Neutrophil (primary cell): ENCODE data around the gene GPS1.

Experiments
- H3K27ac ChIP-seq: fragments of 200-600 bp; sonication (generic); 2 replicates; pipeline ENCODE4 v1.5.1; 2016; ENCODE audit warnings: mild to moderate bottlenecking, moderate library complexity
- H3K27me3 ChIP-seq: fragments of 200-600 bp; sonication (generic); 2 replicates; pipeline ENCODE4 v1.6.0; 2016; ENCODE audit warnings: mild to moderate bottlenecking
- H3K36me3 ChIP-seq: fragments of 200-600 bp; sonication (generic); 2 replicates; pipeline ENCODE4 v1.5.1; 2017
- H3K4me1 ChIP-seq, 2 experiments: fragments of 200-600 bp in 1 of 2; sonication (generic) in 1 of 2; 1 replicate in 1 of 2; 2 replicates in 1 of 2; pipeline versions ENCODE4 v1.5.1 to v1.6.1; 2013 to 2016; ENCODE audit warnings: low read depth in 1 of 2, low read length in 1 of 2, mild to moderate bottlenecking in 1 of 2, moderate library complexity in 1 of 2; ENCODE audit not compliant: control insufficient read depth in 1 of 2, insufficient read depth in 1 of 2
- H3K4me3 ChIP-seq, 2 experiments: fragments of 200-600 bp in 1 of 2; sonication (generic) in 1 of 2; 1 replicate in 1 of 2; 2 replicates in 1 of 2; pipeline ENCODE4 v1.5.1; 2013 to 2016; ENCODE audit warnings: low read depth in 1 of 2, low read length in 1 of 2, mild to moderate bottlenecking in 1 of 2, moderate library complexity in 1 of 2
- H3K9me3 ChIP-seq: fragments of 200-600 bp; sonication (generic); 2 replicates; pipeline ENCODE4 v1.5.1; 2016
- TF ChIP-seq, protein P1 (sequence below): fragments of 200-600 bp; sonication (generic); IDR thresholded peaks from 2 replicates; pipeline ENCODE4 v1.5.1; 2016; ENCODE audit warnings: antibody characterized with exemption

The GPS1 gene

GRCh38 chr17:82019690-82020571 is 31.8 kb upstream of the GPS1 start:
- Histone ChIP-seq H3K27ac (no peak overlapping the region), H3K27me3 (no peaks in the 10 kb centered on the region), H3K9me3 (no peaks in the 10 kb centered on the region), H3K36me3 (peaks cover 9% of the 10 kb centered on the region), H3K4me3 (no peak overlapping the region), H3K4me1 (peaks cover 25 to 26% of the 10 kb centered on the region in 2 experiments)
- TF ChIP-seq, protein P1, sequence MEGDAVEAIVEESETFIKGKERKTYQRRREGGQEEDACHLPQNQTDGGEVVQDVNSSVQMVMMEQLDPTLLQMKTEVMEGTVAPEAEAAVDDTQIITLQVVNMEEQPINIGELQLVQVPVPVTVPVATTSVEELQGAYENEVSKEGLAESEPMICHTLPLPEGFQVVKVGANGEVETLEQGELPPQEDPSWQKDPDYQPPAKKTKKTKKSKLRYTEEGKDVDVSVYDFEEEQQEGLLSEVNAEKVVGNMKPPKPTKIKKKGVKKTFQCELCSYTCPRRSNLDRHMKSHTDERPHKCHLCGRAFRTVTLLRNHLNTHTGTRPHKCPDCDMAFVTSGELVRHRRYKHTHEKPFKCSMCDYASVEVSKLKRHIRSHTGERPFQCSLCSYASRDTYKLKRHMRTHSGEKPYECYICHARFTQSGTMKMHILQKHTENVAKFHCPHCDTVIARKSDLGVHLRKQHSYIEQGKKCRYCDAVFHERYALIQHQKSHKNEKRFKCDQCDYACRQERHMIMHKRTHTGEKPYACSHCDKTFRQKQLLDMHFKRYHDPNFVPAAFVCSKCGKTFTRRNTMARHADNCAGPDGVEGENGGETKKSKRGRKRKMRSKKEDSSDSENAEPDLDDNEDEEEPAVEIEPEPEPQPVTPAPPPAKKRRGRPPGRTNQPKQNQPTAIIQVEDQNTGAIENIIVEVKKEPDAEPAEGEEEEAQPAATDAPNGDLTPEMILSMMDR, result peak; percentile 62

DNA sequence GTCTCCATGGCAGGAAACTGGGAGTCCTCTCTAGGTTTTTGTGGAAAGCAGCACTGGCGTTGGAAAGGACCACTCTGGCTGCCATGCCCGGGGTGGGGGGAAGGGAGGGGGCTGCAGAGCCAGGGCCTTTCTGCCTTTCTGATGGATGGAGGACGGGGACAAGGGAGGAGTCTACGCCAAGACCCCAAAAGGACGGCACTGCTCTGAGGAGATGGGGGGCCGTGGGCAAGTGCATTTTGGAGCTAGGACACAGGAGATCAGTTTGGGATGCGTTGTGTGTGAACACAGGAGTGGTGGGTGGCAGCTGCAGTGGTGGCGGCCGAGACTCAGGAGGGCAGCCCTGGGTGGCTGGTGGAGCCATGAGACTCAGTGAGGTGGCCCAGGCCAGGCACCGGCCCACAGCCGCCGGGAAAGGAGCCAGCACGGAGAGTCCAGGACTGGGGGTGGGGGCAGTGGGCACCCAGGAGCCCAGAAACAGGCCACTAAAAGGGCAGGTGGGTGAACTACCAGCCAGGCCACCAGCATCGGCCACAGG is 31.1 kb upstream of the GPS1 start:
- H3K4me1 ChIP-seq, result peaks cover 25 to 26% of the 10 kb centered on the region in 2 experiments
- no peak overlapping the region for H3K27ac ChIP-seq
- no peaks in the 10 kb centered on the region for H3K9me3 ChIP-seq
- H3K36me3 ChIP-seq, result peaks cover 9% of the 10 kb centered on the region
- TF ChIP-seq, protein P1, result no peak
- no peak overlapping the region for H3K4me3 ChIP-seq
- H3K27me3 ChIP-seq, result no peaks in the 10 kb centered on the region

- Histone ChIP-seq H3K9me3 (no peaks in the 10 kb centered on the region), H3K27ac (no peak overlapping the region), H3K4me1 (peaks cover 25 to 26% of the 10 kb centered on the region in 2 experiments), H3K27me3 (no peaks in the 10 kb centered on the region), H3K36me3 (peaks cover 9% of the 10 kb centered on the region), H3K4me3 (peak overlapping the region; percentile 73 to 100)
- TF ChIP-seq, protein P1, result no peak
Measured at GRCh38 chr17:82021107-82021899, 30.4 kb upstream of the GPS1 start.

DNA sequence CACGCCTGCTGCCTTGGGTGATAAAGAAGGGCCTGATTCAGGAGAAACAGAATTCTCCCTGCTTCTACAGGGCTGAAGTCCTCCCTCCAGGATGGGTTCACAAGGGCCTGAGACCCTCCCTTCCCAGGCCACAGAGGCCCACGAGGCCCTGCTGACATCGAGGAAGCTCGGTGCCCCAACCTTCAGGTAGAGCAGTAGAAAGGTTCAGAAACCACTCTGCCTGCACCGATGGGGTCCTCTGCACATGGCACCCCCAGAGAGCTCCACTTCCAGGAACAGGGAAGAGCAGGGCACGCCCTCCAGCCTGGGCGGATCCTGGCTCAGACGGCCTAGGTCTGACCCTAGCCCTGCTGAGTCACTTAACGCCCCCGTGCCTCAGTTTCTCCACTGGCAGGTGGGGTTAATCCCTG is 29.8 kb upstream of the GPS1 start:
- peak overlapping the region; percentile 60 for H3K27ac ChIP-seq
- H3K9me3 ChIP-seq, result no peaks in the 10 kb centered on the region
- H3K4me3 ChIP-seq, result peak overlapping the region; percentile 73 to 100
- H3K4me1 ChIP-seq, result peaks cover 25 to 26% of the 10 kb centered on the region in 2 experiments
- H3K27me3 ChIP-seq, result no peaks in the 10 kb centered on the region
- peaks cover 9% of the 10 kb centered on the region for H3K36me3 ChIP-seq
- TF ChIP-seq, protein P1, result no peak

- peaks cover 9% of the 10 kb centered on the region for H3K36me3 ChIP-seq
- TF ChIP-seq, protein P1, result no peak
- H3K9me3 ChIP-seq, result no peaks in the 10 kb centered on the region
- peak within 1 kb of the TSS; percentile 73 to 100 for H3K4me3 ChIP-seq
- H3K27ac ChIP-seq, result peak within 1 kb of the TSS; percentile 60
- H3K4me1 ChIP-seq, result peaks cover 25 to 26% of the 10 kb centered on the region in 2 experiments
- H3K27me3 ChIP-seq, result no peaks in the 10 kb centered on the region
Measured at GRCh38 chr17:82022310-82022980, 29.3 kb upstream of the GPS1 start, which contains the start of gene CENPX. Gene CENPX (minus strand): TSS chr17:82022878. CDS start chr17:82022861, 17 bp downstream.
